ENCODE data around the gene FBXW4. TPM values are rescaled to one million over a fixed set of nuclear protein-coding genes. Genes with fewer than 3 reads are reported as not detected.

Gene FBXW4
- total and polyA plus RNA-seq, 2 of the 8 experiments (the other 6 are each of a cell fraction or from before 2014, with no cell fraction given): 29.0 to 32.8 TPM

GRCh38 chr10:101693978-101694673 is 844 bp downstream of the FBXW4 start (continued):
- TF ChIP-seq CHD7 (IDR thresholded peaks at IDR 0.05; ENCODE audit: insufficient replicate concordance, low read length) (no peak), POLR2A (IDR thresholded peaks at IDR 0.05; ENCODE audit: control extremely low read depth in 1 of 2, low read depth in 2 of 2, low read length in 2 of 2) (peak; percentile 74 to 86), SRF (IDR thresholded peaks at IDR 0.05; ENCODE audit: low read depth, low read length) (no peak), CREB1 (IDR thresholded peaks at IDR 0.05) (peak; percentile 20; the same call in 1 of the 2 replicates), CBX8 (IDR thresholded peaks at IDR 0.05; ENCODE audit: borderline replicate concordance, low read depth, low read length) (no peak), EGR1 (IDR thresholded peaks at IDR 0.05; ENCODE audit: borderline replicate concordance, low read depth, low read length) (no peak), BCL11A (IDR thresholded peaks at IDR 0.05; ENCODE audit: low read depth in 2 of 2, low read length in 2 of 2) (no peak), KDM5A (IDR thresholded peaks at IDR 0.05; ENCODE audit: low read length) (no peak), MAX (IDR thresholded peaks at IDR 0.05) (peak; percentile 37; the same call in 1 of the 2 replicates), NANOG (IDR thresholded peaks at IDR 0.05; ENCODE audit: insufficient read depth, low read depth, low read length, poor library complexity, severe bottlenecking) (no peak), POLR2AphosphoS5 (IDR thresholded peaks at IDR 0.05; ENCODE audit: low read depth, low read length) (peak; percentile 86)

All from H1 (cell line).